Gastrocnemius medialis (tissue), 4 donors: ENCODE data around the gene CEP20. TPM values are rescaled to one million over a fixed set of nuclear protein-coding genes. Genes with fewer than 3 reads are reported as not detected.

Experiments
- ATAC-seq, 2 donors: fragments of 150-250 bp; one replicate each; pipeline ENCODE4 v1.9.1; 2016
- DNase-seq, 2 donors: peaks; one replicate each; pipeline ENCODE4 v3.0.0-alpha.2; 2019
- H3K27ac ChIP-seq, 4 donors: fragments of 200-600 bp; sonication (generic); 1 replicate in 1 of 4; 2 replicates in 3 of 4; pipeline ENCODE4 v1.5.1; 2016 to 2018; ENCODE audit warnings: mild to moderate bottlenecking in 2 of 4, moderate library complexity in 1 of 4
- H3K27me3 ChIP-seq, 3 donors: fragments of 200-600 bp; sonication (generic) in 2 of 3; 1 replicate in 1 of 3; 2 replicates in 2 of 3; pipeline versions ENCODE4 v1.5.1 to v1.6.0; 2016 to 2019; ENCODE audit warnings: mild to moderate bottlenecking in 1 of 3, moderate library complexity in 1 of 3
- H3K36me3 ChIP-seq, 2 donors: fragments of 200-600 bp; sonication (generic) in 1 of 2; one replicate each; pipeline ENCODE4 v1.5.1; 2017 to 2018
- H3K4me1 ChIP-seq, 2 donors: fragments of 200-600 bp; sonication (generic) in 1 of 2; one replicate each; pipeline ENCODE4 v1.5.1; 2016 to 2017; ENCODE audit warnings: mild to moderate bottlenecking in 2 of 2
- H3K4me3 ChIP-seq, 4 donors: fragments of 200-600 bp; sonication (generic) in 3 of 4; 1 replicate in 1 of 4; 2 replicates in 3 of 4; pipeline ENCODE4 v1.5.1; 2016 to 2019; ENCODE audit warnings: mild to moderate bottlenecking in 2 of 4
- H3K9me3 ChIP-seq, 3 donors: fragments of 200-600 bp; sonication (generic) in 2 of 3; 1 replicate in 1 of 3; 2 replicates in 2 of 3; pipeline ENCODE4 v1.5.1; 2016 to 2019
- POLR2A ChIP-seq, 2 donors: fragments of 450-650 bp; IDR thresholded peaks; one replicate each; pipeline ENCODE4 v1.6.1; 2017; ENCODE audit warnings: antibody characterized with exemption in 2 of 2, mild to moderate bottlenecking in 2 of 2, moderate library complexity in 2 of 2
- in situ Hi-C, 4 donors: fragments of 200-750 bp; cut with MboI; loops; one replicate each; pipeline versions ENCODE4 v1.15.0 to v1.8.0; 2017; ENCODE audit warnings: low sequenced_read_pairs in 4 of 4
- intact Hi-C: fragments of 100-400 bp; cut with DNase I; formaldehyde crosslinking; loops from one replicate; pipeline ENCODE4 v1.15.1; 2023; ENCODE audit warnings: low total_unique reads
- total RNA-seq, 4 donors: library from RNA; depleted of rRNA; stranded (reverse); fragments of >200 nt; gene quantifications; one replicate each; pipeline versions ENCODE4 v1.1.0 to v1.2.3, GENCODE V29; 2016
- TF ChIP-seq, protein P1 (sequence below), 5 experiments: fragments of 450-650 bp in 3 of 5; fragments of 200-600 bp in 2 of 5; sonication (generic) in 2 of 5; IDR thresholded peaks in 4 of 5; conservative IDR thresholded peaks in 1 of 5; 1 replicate in 4 of 5; 2 replicates in 1 of 5; pipeline ENCODE4 v1.5.1; 2016 to 2019; ENCODE audit warnings: antibody characterized with exemption in 5 of 5, mild to moderate bottlenecking in 3 of 5, moderate library complexity in 3 of 5

Gene CEP20
- total RNA-seq, 4 donors from 2014 or later = 42.2 to 87.8 (median 76.1) TPM

DNA sequence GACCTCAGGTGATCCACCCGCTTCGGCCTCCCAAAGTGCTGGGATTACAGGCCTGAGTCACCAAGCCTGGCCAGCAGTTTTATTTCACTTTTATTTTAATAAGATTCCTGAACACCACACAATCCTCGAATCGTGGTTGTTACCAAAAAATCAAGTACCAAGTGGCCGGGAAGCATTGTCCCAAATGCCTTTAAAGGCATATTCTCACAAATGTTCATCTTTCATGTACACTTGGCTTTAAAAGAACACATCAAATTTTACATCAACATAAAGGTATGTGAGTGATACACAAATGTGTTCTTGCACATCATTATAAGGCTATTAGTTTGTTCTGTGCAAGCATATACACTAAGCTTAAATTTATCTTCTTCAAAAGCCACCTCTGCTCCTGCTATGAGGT is 23.5 kb downstream of the CEP20 start:
- H3K27ac ChIP-seq = no peak overlapping the region

GRCh38 chr16:15861996-15862395 is 26.4 kb downstream of the CEP20 start:
- no peak for TF ChIP-seq POLR2A (IDR thresholded peaks at IDR 0.05)
- TF ChIP-seq, protein P1, sequence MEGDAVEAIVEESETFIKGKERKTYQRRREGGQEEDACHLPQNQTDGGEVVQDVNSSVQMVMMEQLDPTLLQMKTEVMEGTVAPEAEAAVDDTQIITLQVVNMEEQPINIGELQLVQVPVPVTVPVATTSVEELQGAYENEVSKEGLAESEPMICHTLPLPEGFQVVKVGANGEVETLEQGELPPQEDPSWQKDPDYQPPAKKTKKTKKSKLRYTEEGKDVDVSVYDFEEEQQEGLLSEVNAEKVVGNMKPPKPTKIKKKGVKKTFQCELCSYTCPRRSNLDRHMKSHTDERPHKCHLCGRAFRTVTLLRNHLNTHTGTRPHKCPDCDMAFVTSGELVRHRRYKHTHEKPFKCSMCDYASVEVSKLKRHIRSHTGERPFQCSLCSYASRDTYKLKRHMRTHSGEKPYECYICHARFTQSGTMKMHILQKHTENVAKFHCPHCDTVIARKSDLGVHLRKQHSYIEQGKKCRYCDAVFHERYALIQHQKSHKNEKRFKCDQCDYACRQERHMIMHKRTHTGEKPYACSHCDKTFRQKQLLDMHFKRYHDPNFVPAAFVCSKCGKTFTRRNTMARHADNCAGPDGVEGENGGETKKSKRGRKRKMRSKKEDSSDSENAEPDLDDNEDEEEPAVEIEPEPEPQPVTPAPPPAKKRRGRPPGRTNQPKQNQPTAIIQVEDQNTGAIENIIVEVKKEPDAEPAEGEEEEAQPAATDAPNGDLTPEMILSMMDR (IDR thresholded peaks at IDR 0.05 in 4 of 5, conservative IDR thresholded peaks at IDR 0.05 in 1 of 5) = no peak
- DNase-seq (no peak), ATAC-seq (no peak)
- Histone ChIP-seq H3K9me3 (no peaks in the 10 kb centered on the region), H3K4me3 (no peak overlapping the region), H3K27ac (no peak overlapping the region), H3K27me3 (peaks cover 6 to 8% (median 7%) of the 10 kb centered on the region in 3 donors), H3K4me1 (peaks cover 8 to 9% of the 10 kb centered on the region in 2 donors), H3K36me3 (peaks cover 0 to 21% of the 10 kb centered on the region in 2 donors)
- in situ Hi-C loops (no loop called here), intact Hi-C loops (no loop called here)

More for the DNA sequence above, 23.5 kb downstream of the CEP20 start:
- H3K27me3 ChIP-seq = no peaks in the 10 kb centered on the region
- no peaks in the 10 kb centered on the region for H3K4me1 ChIP-seq
- ATAC-seq = no peak
- DNase-seq = no peak
- intact Hi-C loops (no loop called here), in situ Hi-C loops (no loop called here)
- TF ChIP-seq POLR2A (IDR thresholded peaks at IDR 0.05) = no peak
- TF ChIP-seq, protein P1 (IDR thresholded peaks at IDR 0.05 in 4 of 5, conservative IDR thresholded peaks at IDR 0.05 in 1 of 5) = no peak
- H3K36me3 ChIP-seq = peaks cover 0 to 33% of the 10 kb centered on the region in 2 donors
- no peaks in the 10 kb centered on the region for H3K9me3 ChIP-seq
- H3K4me3 ChIP-seq = no peak overlapping the region

- in situ Hi-C loops = no loop called here
- Histone ChIP-seq H3K27me3 (peaks cover 14 to 22% (median 17%) of the 10 kb centered on the region in 3 donors), H3K36me3 (no peaks in the 10 kb centered on the region), H3K4me1 (peaks cover 15 to 20% of the 10 kb centered on the region in 2 donors), H3K27ac (peak overlapping the region in 1 of 4 donors; percentile 61), H3K9me3 (no peaks in the 10 kb centered on the region), H3K4me3 (no peak overlapping the region)
- no peak for ATAC-seq
- TF ChIP-seq POLR2A (IDR thresholded peaks at IDR 0.05) = no peak
- TF ChIP-seq, protein P1 (IDR thresholded peaks at IDR 0.05 in 4 of 5, conservative IDR thresholded peaks at IDR 0.05 in 1 of 5) = no peak
- intact Hi-C loops = no loop called here
- DNase-seq = no peak
These were observed 29.3 kb downstream of the CEP20 start for GRCh38 chr16:15858921-15859668.

GRCh38 chr16:15857724-15858560 is 30.5 kb downstream of the CEP20 start:
- no peak for ATAC-seq
- TF ChIP-seq, protein P1 (IDR thresholded peaks at IDR 0.05 in 4 of 5, conservative IDR thresholded peaks at IDR 0.05 in 1 of 5) = no peak
- no peak for TF ChIP-seq POLR2A (IDR thresholded peaks at IDR 0.05)
- H3K9me3 ChIP-seq = no peaks in the 10 kb centered on the region
- intact Hi-C loops (no loop called here), in situ Hi-C loops (no loop called here)
- no peaks in the 10 kb centered on the region for H3K36me3 ChIP-seq
- peaks cover 14 to 22% (median 17%) of the 10 kb centered on the region in 3 donors for H3K27me3 ChIP-seq
- H3K27ac ChIP-seq = peak overlapping the region in 2 of 4 donors; percentile 9 to 61
- no peak for DNase-seq
- H3K4me1 ChIP-seq = peaks cover 15 to 20% of the 10 kb centered on the region in 2 donors
- peak overlapping the region; percentile 39 to 54 (median 50) for H3K4me3 ChIP-seq
